Lower lobe of right lung (tissue), 2 donors: ENCODE measurements around the gene KLK6. TPM values are rescaled to one million over a fixed set of nuclear protein-coding genes. Genes with fewer than 3 reads are reported as not detected.

ENCODE experiments used
- ATAC-seq, 2 donors: fragments of 200-7000 bp; cut with Tn5 transposase; one replicate each; pipeline ENCODE4 v1.9.1; 2020 to 2022; ENCODE audit warnings: mild to moderate bottlenecking in 2 of 2, moderate library complexity in 2 of 2
- DNase-seq: peaks from one replicate; pipeline ENCODE4 v3.0.0-alpha.2; 2020
- H3K27ac ChIP-seq: fragments of 200-600 bp; one replicate; pipeline ENCODE4 v1.8.0; 2022
- H3K27me3 ChIP-seq: fragments of 200-600 bp; one replicate; pipeline ENCODE4 v1.8.0; 2022; ENCODE audit warnings: low read depth
- H3K36me3 ChIP-seq: fragments of 200-600 bp; one replicate; pipeline ENCODE4 v1.8.0; 2022; ENCODE audit warnings: mild to moderate bottlenecking
- H3K4me1 ChIP-seq: fragments of 200-600 bp; one replicate; pipeline ENCODE4 v1.8.0; 2022
- H3K4me3 ChIP-seq: fragments of 200-600 bp; one replicate; pipeline ENCODE4 v1.8.0; 2022; ENCODE audit warnings: mild to moderate bottlenecking
- H3K9me3 ChIP-seq: fragments of 200-600 bp; one replicate; pipeline ENCODE4 v1.8.0; 2022
- intact Hi-C: fragments of 100-400 bp; cut with DNase I; formaldehyde crosslinking; loops from one replicate; pipeline ENCODE4 v1.11.0; 2022
- total RNA-seq: library from RNA; stranded (reverse); fragmentation: NEBNext Ultra II Directional; extraction: Animal tissue kit (Norgen Biotek cat#: 25700); gene quantifications from one replicate; pipeline ENCODE4 v1.2.1, GENCODE V29; 2021
- TF ChIP-seq, protein P1 (sequence below): fragments of 200-600 bp; IDR thresholded peaks from one replicate; pipeline ENCODE4 v1.8.0; 2022; ENCODE audit warnings: antibody characterized with exemption, mild to moderate bottlenecking
- donor health status: DM: no; HTN: yes; CAD: no; lungs with severe emphysema.

The KLK6 gene
- total RNA-seq, 1 donor from 2014 or later, result not detected

DNA sequence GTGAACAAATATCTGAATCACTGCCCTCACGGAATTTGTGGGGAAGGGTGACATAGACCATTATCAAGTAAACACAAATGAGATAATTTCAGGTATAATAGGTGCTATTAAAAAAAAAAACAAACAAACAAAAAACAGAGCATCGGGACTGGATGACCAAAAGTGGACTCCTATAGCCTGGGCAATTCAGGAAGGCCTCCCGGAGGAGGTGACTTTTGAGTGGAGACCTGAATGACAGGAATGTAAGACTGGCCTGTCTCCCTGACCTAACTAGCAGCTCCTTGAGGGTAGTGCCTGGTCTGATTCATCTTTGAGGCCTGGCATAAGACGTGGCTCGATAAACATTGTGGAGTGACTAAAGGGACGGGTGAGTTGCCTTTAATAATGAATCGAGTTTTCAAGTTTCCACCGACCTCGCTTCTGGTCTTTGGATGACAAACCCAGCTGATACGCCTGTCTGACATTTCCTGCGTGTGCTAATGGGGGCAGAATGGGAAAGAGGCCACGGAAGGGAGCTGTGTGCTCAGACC lies 43.3 kb upstream of the KLK6 start:
- Histone ChIP-seq H3K4me3 (no peak overlapping the region), H3K36me3 (no peaks in the 10 kb centered on the region), H3K27me3 (peaks cover 56% of the 10 kb centered on the region), H3K9me3 (no peaks in the 10 kb centered on the region), H3K27ac (no peak overlapping the region), H3K4me1 (peaks cover 5% of the 10 kb centered on the region)
- TF ChIP-seq, protein P1, sequence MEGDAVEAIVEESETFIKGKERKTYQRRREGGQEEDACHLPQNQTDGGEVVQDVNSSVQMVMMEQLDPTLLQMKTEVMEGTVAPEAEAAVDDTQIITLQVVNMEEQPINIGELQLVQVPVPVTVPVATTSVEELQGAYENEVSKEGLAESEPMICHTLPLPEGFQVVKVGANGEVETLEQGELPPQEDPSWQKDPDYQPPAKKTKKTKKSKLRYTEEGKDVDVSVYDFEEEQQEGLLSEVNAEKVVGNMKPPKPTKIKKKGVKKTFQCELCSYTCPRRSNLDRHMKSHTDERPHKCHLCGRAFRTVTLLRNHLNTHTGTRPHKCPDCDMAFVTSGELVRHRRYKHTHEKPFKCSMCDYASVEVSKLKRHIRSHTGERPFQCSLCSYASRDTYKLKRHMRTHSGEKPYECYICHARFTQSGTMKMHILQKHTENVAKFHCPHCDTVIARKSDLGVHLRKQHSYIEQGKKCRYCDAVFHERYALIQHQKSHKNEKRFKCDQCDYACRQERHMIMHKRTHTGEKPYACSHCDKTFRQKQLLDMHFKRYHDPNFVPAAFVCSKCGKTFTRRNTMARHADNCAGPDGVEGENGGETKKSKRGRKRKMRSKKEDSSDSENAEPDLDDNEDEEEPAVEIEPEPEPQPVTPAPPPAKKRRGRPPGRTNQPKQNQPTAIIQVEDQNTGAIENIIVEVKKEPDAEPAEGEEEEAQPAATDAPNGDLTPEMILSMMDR, result no peak
- intact Hi-C loops, result no loop called here
- ATAC-seq, result no peak
- no peak for DNase-seq

DNA sequence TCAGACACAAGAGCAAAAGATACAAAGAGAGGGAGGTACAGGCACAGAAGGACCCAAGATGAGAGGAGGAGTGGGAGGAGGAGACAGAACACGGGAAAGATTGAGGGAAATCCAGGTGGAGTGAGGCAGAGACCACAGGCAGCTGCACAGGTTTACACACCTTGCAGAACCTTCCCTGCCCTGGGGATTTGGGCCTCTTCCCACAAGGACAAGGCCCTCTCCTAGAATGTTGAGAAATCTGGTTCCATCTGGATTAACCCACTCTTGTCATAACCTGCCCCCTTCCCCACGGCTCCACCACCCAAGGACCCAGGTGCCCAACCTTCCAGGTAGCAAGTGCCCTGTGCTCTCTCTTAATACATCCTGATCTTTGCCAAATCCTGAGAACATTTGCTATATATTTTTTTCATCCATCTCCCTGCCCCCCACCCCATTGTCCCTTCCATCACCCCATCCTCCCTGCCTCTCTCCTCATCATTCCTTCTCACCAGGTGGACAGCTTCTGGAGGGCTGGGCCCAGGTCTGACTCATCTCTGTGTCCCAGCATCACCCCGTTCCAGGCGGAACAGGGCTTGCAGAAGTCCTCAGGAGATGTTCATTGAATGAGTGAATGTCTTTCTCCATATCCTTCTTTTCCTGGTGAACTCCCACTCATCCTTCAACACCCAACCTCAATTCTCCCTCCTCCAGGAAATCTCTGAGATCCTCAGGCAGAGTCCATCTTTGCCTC lies 40.8 kb upstream of the KLK6 start:
- TF ChIP-seq, protein P1, result no peak
- Histone ChIP-seq H3K36me3 (no peaks in the 10 kb centered on the region), H3K4me1 (no peaks in the 10 kb centered on the region), H3K9me3 (no peaks in the 10 kb centered on the region), H3K4me3 (no peak overlapping the region), H3K27ac (no peak overlapping the region), H3K27me3 (peaks cover 38% of the 10 kb centered on the region)
- no peak for ATAC-seq
- no peak for DNase-seq
- intact Hi-C loops, result no loop called here

DNA sequence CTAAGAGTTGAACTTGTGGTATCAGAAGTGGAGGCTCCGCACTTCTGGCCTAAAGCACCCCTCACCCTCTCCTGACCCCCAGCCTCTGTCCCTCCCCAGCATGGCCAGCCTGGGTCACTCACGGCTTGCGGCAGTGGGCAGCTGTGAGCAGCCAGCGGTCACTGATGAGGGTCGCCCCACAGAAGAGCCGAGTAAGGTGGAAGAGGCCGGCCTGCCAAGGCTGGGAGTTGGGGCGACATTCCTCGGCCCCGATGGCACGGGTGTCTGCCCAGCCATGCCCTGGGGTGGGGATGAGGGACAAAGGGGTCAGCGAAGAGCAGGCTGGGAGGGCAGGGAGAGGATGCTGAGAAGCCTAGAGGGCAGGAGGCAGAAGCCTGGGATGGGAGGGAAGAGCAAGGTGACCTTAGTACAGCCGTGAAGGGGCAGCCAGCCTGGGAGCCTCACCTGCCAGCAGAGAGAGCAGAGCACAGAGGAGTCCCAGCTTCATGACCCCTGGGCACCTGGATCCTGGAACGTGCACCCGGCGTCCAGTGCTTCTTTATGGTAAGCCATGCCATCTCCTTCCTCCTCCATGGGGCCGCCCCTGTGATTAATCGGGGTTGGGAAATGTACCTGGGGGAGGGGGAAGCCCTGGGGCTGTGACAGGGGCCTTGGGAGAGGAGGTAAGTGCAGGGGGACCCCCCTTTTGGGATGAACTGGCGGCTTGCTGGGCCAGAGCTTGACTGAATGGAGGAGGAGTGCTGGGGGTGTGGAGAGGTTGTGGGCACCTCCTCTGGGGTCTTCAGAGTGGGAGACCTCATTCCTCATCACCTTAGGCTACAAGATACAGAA lies 39.9 kb upstream of the KLK6 start:
- Histone ChIP-seq H3K27ac (no peak overlapping the region), H3K4me1 (no peaks in the 10 kb centered on the region), H3K27me3 (peaks cover 39% of the 10 kb centered on the region), H3K9me3 (no peaks in the 10 kb centered on the region), H3K36me3 (no peaks in the 10 kb centered on the region), H3K4me3 (no peak overlapping the region)
- TF ChIP-seq, protein P1, result no peak
- no peak for ATAC-seq
- DNase-seq, result no peak
- intact Hi-C loops, result no loop called here

DNA sequence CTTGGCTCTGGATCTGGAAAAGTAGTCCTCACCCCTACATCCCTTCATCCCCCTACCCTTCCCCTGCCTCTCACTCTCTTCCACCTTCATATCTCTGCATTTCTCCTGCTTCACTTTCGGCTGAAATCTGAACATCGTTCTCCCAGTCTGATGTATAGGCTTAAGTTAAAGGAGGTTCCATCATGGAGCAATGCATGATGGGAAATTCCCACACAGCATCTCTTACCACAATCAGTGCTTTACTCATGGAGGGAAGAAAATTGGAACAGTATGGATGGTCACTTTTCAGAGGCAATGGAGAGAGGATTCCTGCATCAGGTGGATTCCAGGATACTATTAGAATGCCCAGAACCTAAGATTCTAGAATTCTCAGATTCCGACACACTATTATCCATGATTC lies 38.1 kb upstream of the KLK6 start:
- Histone ChIP-seq H3K27ac (no peak overlapping the region), H3K4me3 (no peak overlapping the region), H3K36me3 (no peaks in the 10 kb centered on the region), H3K4me1 (no peaks in the 10 kb centered on the region), H3K27me3 (peaks cover 34% of the 10 kb centered on the region), H3K9me3 (no peaks in the 10 kb centered on the region)
- no peak for ATAC-seq
- intact Hi-C loops, result no loop called here
- TF ChIP-seq, protein P1, result no peak
- DNase-seq, result no peak

DNA sequence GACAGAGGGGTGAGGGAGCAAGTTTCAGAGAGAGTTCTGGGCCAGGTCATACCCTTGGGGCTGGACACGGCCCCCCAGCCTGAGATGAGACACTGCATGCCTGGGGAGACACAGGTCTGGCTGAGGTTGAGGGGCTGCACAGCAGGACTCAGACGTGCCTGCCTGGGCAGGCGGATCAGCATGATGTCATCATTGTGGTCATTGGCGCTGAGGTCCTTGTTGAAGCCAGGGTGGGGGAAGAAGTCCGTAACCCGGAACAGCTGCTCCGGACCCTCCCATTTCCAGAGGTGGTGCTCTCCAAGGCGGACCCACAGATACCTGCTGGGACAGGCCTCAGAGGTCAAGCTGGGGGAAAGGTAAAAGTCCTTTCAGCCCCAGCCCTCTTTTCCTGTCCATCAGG lies 37.0 kb upstream of the KLK6 start:
- H3K9me3 ChIP-seq, result no peaks in the 10 kb centered on the region
- ATAC-seq, result no peak
- DNase-seq, result no peak
- H3K4me1 ChIP-seq, result no peaks in the 10 kb centered on the region
- peaks cover 41% of the 10 kb centered on the region for H3K27me3 ChIP-seq
- H3K36me3 ChIP-seq, result no peaks in the 10 kb centered on the region
- intact Hi-C loops, result no loop called here
- TF ChIP-seq, protein P1, result no peak
- no peak overlapping the region for H3K4me3 ChIP-seq
- no peak overlapping the region for H3K27ac ChIP-seq
